Mesendoderm (in vitro differentiated cells): Measurements from ENCODE around the gene TNNI3K.

Experiments used
- DNase-seq: peaks from one replicate; pipeline ENCODE4 v3.0.0; 2013
- H2AK5ac ChIP-seq: 2 replicates; pipeline ENCODE4 v1.6.1; 2013; ENCODE audit warnings: low read length, inconsistent platforms
- H2BK120ac ChIP-seq: 2 replicates; pipeline ENCODE4 v1.6.1; 2013; ENCODE audit warnings: low read depth, mild to moderate bottlenecking, low read length, moderate library complexity, mixed read lengths
- H2BK15ac ChIP-seq: replicated peaks from 2 replicates; pipeline ENCODE4 v1.6.1; 2013; ENCODE audit warnings: low read depth, mild to moderate bottlenecking, moderate library complexity
- H2BK5ac ChIP-seq: 2 replicates; pipeline ENCODE4 v1.6.1; 2013; ENCODE audit warnings: low read length, inconsistent platforms
- H3K18ac ChIP-seq: 2 replicates; pipeline ENCODE4 v1.6.1; 2013; ENCODE audit warnings: mild to moderate bottlenecking, low read length, mixed read lengths
- H3K23ac ChIP-seq: one replicate; pipeline ENCODE4 v1.6.1; 2013; ENCODE audit warnings: low read length
- H3K27ac ChIP-seq: 2 replicates; pipeline ENCODE4 v1.5.1; 2013; ENCODE audit warnings: low read depth, mild to moderate bottlenecking, inconsistent platforms, low read length, moderate library complexity
- H3K27me3 ChIP-seq: 2 replicates; pipeline ENCODE4 v1.6.1; 2013; ENCODE audit warnings: low read length, control low read depth, mild to moderate bottlenecking, inconsistent platforms; ENCODE audit not compliant: insufficient read depth, poor library complexity
- H3K36me3 ChIP-seq: 2 replicates; pipeline ENCODE4 v1.6.1; 2013; ENCODE audit warnings: low read length, inconsistent platforms; ENCODE audit not compliant: control insufficient read depth, insufficient read depth
- H3K4ac ChIP-seq: one replicate; pipeline ENCODE4 v1.6.1; 2013; ENCODE audit warnings: low read depth, mild to moderate bottlenecking, low read length, moderate library complexity
- H3K4me1 ChIP-seq: 2 replicates; pipeline ENCODE4 v1.6.1; 2013; ENCODE audit warnings: low read depth, low read length, inconsistent platforms; ENCODE audit not compliant: control insufficient read depth
- H3K4me2 ChIP-seq: 2 replicates; pipeline ENCODE4 v1.6.1; 2013; ENCODE audit warnings: low read length
- H3K4me3 ChIP-seq: 2 replicates; pipeline ENCODE4 v1.5.1; 2013; ENCODE audit warnings: mild to moderate bottlenecking, low read length
- H3K56ac ChIP-seq: one replicate; pipeline ENCODE4 v1.6.1; 2013; ENCODE audit warnings: low read length
- H3K79me1 ChIP-seq: 2 replicates; pipeline ENCODE4 v1.6.1; 2013; ENCODE audit warnings: low read length, inconsistent platforms
- H3K79me2 ChIP-seq: 2 replicates; pipeline ENCODE4 v1.6.1; 2013; ENCODE audit warnings: mild to moderate bottlenecking, low read length; ENCODE audit not compliant: control insufficient read depth, insufficient read depth
- H3K9ac ChIP-seq: 2 replicates; pipeline ENCODE4 v1.6.1; 2013; ENCODE audit warnings: low read length, inconsistent platforms
- H4K5ac ChIP-seq: one replicate; pipeline ENCODE4 v1.6.1; 2013; ENCODE audit warnings: low read length
- H4K8ac ChIP-seq: one replicate; pipeline ENCODE4 v1.6.1; 2013; ENCODE audit warnings: low read depth, mild to moderate bottlenecking, control low read depth, low read length, moderate library complexity
- WGBS: extraction: QIAGEN DNeasy Blood & Tissue Kit; methylation state at CpG from one replicate; pipeline ENCODE4 v1.1.7; 2013; ENCODE audit warnings: low lambda C conversion rate, missing lambda C conversion rate; ENCODE audit not compliant: insufficient coverage; ENCODE audit errors: extremely low coverage; 5-methylcytosine and 5-hydroxymethylcytosine counted together

Gene TNNI3K

DNA sequence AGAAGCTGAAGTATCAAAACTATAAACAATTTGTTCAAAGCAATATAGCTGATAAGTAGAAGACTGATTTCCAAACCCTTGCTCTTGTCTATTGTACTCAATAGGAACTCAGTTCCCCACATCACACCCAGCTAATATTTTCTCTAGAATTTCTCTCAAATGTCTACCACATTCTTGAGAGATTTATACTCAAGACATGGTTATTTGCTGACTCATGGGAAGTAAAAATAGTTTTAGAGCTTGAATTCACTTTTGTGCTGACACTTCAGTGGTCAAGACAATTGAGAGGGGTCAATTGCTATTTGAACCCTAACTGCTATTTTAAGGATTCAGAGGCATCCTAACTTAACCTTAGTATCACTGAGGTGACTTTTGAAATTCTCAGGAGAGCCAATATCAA is 99.0 kb downstream of the TNNI3K start:
- DNase-seq: no peak
- no peak overlapping the region for H2BK120ac ChIP-seq
- H2BK15ac ChIP-seq: no peak overlapping the region
- no peak overlapping the region for H3K18ac ChIP-seq
- H3K36me3 ChIP-seq: no peaks in the 10 kb centered on the region
- H3K4ac ChIP-seq: no peak overlapping the region
- no peak overlapping the region for H2AK5ac ChIP-seq
- no peak overlapping the region for H3K27ac ChIP-seq
- no peaks in the 10 kb centered on the region for H3K79me2 ChIP-seq
- no peak overlapping the region for H3K9ac ChIP-seq
- no peak overlapping the region for H2BK5ac ChIP-seq
- no peak overlapping the region for H3K4me3 ChIP-seq
- H3K27me3 ChIP-seq: no peaks in the 10 kb centered on the region
- H3K23ac ChIP-seq: no peak overlapping the region
- no peak overlapping the region for H4K8ac ChIP-seq
- H3K79me1 ChIP-seq: no peaks in the 10 kb centered on the region
- H3K4me2 ChIP-seq: no peak overlapping the region
- H4K5ac ChIP-seq: no peak overlapping the region
- no peak overlapping the region for H3K56ac ChIP-seq
- no peaks in the 10 kb centered on the region for H3K4me1 ChIP-seq

DNA sequence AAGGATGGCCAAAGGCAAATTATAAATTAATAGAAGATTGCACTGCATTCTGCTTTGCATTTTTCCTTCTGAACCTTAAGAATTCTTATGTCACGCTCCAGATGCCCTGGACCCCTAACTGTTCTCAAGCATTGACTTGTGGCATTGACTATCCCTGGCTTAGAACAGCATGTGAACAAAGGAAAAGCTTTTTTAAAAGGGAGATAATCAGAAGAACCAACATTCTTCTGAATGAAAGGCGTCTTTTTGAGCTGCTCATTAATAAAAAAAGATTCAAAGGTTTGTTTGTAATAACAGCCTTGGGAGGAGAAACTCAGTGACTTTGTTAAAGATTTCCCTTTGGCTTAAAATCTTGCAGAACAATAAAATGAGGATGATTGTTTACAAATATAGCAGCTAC is 105.5 kb downstream of the TNNI3K start:
- Histone ChIP-seq H3K4me3 (no peak overlapping the region), H3K23ac (no peak overlapping the region), H2BK5ac (no peak overlapping the region), H3K9ac (no peak overlapping the region), H3K4ac (no peak overlapping the region), H2BK15ac (no peak overlapping the region), H3K79me1 (no peaks in the 10 kb centered on the region), H2AK5ac (no peak overlapping the region), H3K4me1 (no peaks in the 10 kb centered on the region), H2BK120ac (no peak overlapping the region), H4K5ac (no peak overlapping the region), H3K27ac (no peak overlapping the region), H3K27me3 (no peaks in the 10 kb centered on the region), H3K4me2 (no peak overlapping the region), H3K18ac (no peak overlapping the region), H3K56ac (no peak overlapping the region), H3K36me3 (no peaks in the 10 kb centered on the region), H4K8ac (no peak overlapping the region), H3K79me2 (no peaks in the 10 kb centered on the region)
- no peak for DNase-seq
- WGBS: no CpG with 5 or more reads among the region's 2 CpGs

DNA sequence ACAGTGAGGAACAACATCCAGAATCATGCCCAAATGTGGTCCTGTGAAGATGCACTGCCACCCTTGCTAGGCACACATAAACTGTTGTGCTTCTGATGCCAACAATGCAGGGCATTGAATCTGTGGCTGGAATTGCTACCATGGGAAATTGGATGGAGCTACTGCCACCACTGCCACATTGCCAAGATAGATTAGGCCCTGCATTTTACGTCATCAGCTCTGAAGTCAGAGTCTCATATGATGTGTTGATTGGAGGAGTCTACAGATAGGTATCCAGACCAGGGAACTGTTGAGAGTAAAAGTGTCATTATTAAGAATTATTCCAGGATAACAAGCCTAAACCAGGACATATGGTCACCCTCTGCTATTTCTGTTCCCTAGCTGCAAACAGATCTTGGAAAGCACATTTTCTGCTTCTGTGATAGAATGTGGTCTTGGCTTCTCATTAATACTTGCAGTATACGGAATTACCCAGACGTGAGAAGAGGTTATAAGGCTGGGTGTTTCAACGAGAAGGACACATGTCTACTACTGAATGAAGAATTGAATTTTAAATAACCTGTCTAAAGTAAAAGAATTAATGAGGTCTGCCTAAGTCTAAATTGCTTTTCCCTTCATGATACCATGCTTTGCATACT is 106.6 kb downstream of the TNNI3K start:
- no peak overlapping the region for H3K56ac ChIP-seq
- no peak for DNase-seq

DNA sequence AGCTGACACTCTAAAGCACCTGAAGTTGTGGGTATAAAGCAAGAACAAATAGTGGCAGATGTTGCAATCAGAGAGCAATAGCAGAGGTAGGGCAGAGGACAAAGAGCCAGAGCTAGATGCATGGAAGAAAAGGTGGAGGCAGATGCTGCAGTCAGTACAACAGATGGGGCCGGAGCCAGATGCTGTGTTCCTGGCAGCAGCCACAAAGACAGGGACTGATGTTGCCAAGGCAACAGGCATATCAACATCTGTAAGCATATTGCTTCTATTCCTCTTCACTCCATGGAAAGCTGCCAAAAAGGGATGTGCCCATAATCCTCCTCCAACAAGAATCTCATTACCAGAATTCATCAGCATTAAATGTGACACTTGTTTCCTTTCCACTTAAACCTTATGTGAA is 108.0 kb downstream of the TNNI3K start:
- peak; percentile 56 for DNase-seq
- Histone ChIP-seq H2BK120ac (no peak overlapping the region), H4K5ac (no peak overlapping the region), H3K4me2 (no peak overlapping the region), H3K4me3 (no peak overlapping the region), H3K9ac (no peak overlapping the region), H3K79me1 (no peaks in the 10 kb centered on the region), H4K8ac (no peak overlapping the region), H2BK5ac (no peak overlapping the region), H3K27ac (no peak overlapping the region), H3K18ac (no peak overlapping the region), H3K56ac (no peak overlapping the region), H2AK5ac (no peak overlapping the region), H3K4me1 (no peaks in the 10 kb centered on the region), H3K79me2 (no peaks in the 10 kb centered on the region), H2BK15ac (no peak overlapping the region), H3K23ac (no peak overlapping the region), H3K36me3 (no peaks in the 10 kb centered on the region), H3K4ac (no peak overlapping the region), H3K27me3 (no peaks in the 10 kb centered on the region)
- no CpG with 5 or more reads among the region's 1 CpG for WGBS

More for the DNA sequence above, 106.6 kb downstream of the TNNI3K start:
- Histone ChIP-seq H2BK5ac (no peak overlapping the region), H3K9ac (no peak overlapping the region), H3K4me1 (no peaks in the 10 kb centered on the region), H3K4me2 (no peak overlapping the region), H3K4ac (no peak overlapping the region), H3K4me3 (no peak overlapping the region), H2BK120ac (no peak overlapping the region), H3K27ac (no peak overlapping the region), H3K27me3 (no peaks in the 10 kb centered on the region), H3K79me2 (no peaks in the 10 kb centered on the region), H4K5ac (no peak overlapping the region), H3K36me3 (no peaks in the 10 kb centered on the region), H2BK15ac (no peak overlapping the region), H3K79me1 (no peaks in the 10 kb centered on the region), H3K23ac (no peak overlapping the region), H2AK5ac (no peak overlapping the region), H4K8ac (no peak overlapping the region), H3K18ac (no peak overlapping the region)
- no CpG with 5 or more reads among the region's 4 CpGs for WGBS

DNA sequence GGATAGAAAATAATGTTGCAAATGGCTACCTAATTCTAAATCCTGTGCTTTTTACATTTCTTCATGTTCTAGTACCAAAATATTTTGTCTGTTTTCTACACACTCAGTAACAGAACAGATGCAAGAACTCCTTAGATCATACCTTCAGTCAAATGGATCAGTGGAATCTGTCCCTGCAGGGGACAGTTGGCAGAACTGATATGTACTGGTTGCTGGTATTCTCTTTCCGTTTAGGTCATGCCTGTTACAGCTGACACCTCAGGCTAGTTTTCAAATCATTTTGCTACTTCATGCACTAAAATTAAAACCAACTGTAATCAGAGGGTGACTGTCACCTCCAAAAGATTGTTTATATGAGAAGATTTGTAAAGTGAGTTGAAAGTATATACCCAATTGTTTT is 109.2 kb downstream of the TNNI3K start:
- Histone ChIP-seq H3K27me3 (no peaks in the 10 kb centered on the region), H2BK120ac (no peak overlapping the region), H3K4me2 (no peak overlapping the region), H2BK5ac (no peak overlapping the region), H3K4ac (no peak overlapping the region), H3K27ac (no peak overlapping the region), H3K18ac (no peak overlapping the region), H3K56ac (no peak overlapping the region), H3K79me1 (no peaks in the 10 kb centered on the region), H4K8ac (no peak overlapping the region), H3K36me3 (no peaks in the 10 kb centered on the region), H3K9ac (no peak overlapping the region), H2BK15ac (no peak overlapping the region), H4K5ac (no peak overlapping the region), H3K79me2 (no peaks in the 10 kb centered on the region), H3K23ac (no peak overlapping the region), H2AK5ac (no peak overlapping the region), H3K4me1 (no peaks in the 10 kb centered on the region), H3K4me3 (no peak overlapping the region)
- no CpG with 5 or more reads among the region's 1 CpG for WGBS
- no peak for DNase-seq

DNA sequence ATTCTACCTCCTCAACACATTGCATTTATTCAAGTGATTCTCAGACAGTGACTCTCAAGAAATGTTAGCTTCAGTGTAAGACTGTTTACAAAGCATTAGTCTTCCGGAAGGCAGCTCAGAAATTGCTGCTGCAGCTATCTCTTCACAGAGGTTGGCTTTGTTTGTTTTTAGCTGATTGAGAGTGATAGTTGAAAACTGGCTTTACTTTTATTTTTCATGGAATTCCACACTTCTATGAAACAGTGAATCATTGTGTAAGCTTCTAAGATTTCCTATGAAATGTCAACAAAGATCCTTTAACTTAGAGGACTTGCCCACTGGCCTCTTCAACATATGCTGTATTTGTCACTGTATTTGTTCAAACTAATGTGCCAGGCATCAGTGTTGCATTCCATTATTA is 121.3 kb downstream of the TNNI3K start:
- no peak for DNase-seq
- H3K79me2 ChIP-seq: no peaks in the 10 kb centered on the region
- H2AK5ac ChIP-seq: no peak overlapping the region
- H3K9ac ChIP-seq: no peak overlapping the region
- no peaks in the 10 kb centered on the region for H3K27me3 ChIP-seq
- H2BK5ac ChIP-seq: no peak overlapping the region
- no peak overlapping the region for H3K4ac ChIP-seq
- no CpG with 5 or more reads among the region's 1 CpG for WGBS
- no peak overlapping the region for H2BK15ac ChIP-seq
- H3K23ac ChIP-seq: no peak overlapping the region
- H3K4me1 ChIP-seq: no peaks in the 10 kb centered on the region
- H3K4me2 ChIP-seq: no peak overlapping the region
- H3K36me3 ChIP-seq: no peaks in the 10 kb centered on the region
- H3K4me3 ChIP-seq: no peak overlapping the region
- no peak overlapping the region for H3K56ac ChIP-seq
- no peak overlapping the region for H2BK120ac ChIP-seq
- no peak overlapping the region for H3K18ac ChIP-seq
- H4K5ac ChIP-seq: no peak overlapping the region
- no peak overlapping the region for H4K8ac ChIP-seq
- H3K27ac ChIP-seq: no peak overlapping the region
- no peaks in the 10 kb centered on the region for H3K79me1 ChIP-seq
